GM12865 (cell line): Measurements from ENCODE around the gene MECP2.
A peak's percentile ranks its signal among the peaks of the same experiment; 100 is the strongest.
"Not testable (repeated sequence)": the region's sequence is repeated elsewhere in the genome, so short reads cannot be mapped to it uniquely, and the experiment has no call there.

Experiments
- DNase-seq: peaks from one replicate; pipeline ENCODE4 v3.0.0; 2010; ENCODE audit warnings: low read depth
- H3K4me3 ChIP-seq: 2 replicates; pipeline ENCODE4 v1.5.1; 2011; ENCODE audit warnings: mild to moderate bottlenecking, low read depth, low read length, control low read depth
- TF ChIP-seq, protein P1 (sequence below): IDR thresholded peaks from 2 replicates; pipeline ENCODE4 v1.5.1; 2011; ENCODE audit warnings: low read length, control low read depth, low read depth, inconsistent platforms; ENCODE audit not compliant: insufficient read depth; ENCODE audit errors: missing control alignments

Gene MECP2

DNA sequence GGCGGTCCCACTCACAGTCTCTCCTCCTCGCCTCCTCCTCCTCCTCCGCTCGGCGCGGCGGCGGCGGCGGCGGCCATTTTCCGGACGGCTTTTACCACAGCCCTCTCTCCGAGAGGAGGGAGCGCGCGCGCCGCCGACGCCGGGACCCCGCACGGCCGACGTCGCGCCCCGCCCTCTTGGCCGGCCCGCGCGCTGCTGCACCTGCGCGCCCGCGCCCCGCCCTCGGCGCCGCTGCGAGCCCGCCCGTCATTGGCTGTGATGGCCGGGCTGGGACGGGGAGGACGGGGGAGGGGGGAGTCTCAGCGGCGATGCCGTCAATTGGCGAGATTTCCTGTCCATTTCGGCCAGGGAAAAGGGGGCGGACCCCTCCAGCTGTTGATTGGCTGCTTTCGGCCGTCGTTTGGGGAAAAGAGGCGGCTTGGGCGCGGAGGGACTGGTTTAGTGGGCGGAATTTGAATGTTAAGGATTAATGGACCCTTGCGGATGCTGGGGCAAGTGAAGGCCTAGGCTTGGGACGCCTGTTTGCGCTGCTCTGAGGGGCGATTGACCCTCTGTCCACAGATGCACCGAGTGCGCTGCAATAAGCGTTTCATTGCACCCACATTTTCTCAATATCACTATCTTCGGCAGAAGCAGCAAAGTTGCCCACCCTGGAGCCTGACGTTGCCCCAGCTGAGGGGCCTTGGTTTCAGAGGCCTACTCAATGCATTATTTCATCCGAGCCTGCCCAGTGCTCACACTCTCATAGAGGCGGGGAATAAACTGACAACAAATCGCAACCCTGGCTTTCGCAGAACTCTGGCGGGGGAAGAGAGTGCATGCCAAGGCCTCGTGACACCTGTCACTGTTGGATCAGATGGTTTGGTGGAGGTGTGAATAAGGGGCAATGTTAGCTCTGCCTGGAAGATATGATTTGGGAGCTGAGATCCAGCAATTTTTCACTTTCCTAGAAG, at the start of gene MECP2:
Gene MECP2, minus strand, starts transcription at position 129 of the 953 bp plus-strand sequence.
- peak within 1 kb of the TSS; percentile 84 for H3K4me3 ChIP-seq
- DNase-seq = peak; percentile 95
- TF ChIP-seq, protein P1, sequence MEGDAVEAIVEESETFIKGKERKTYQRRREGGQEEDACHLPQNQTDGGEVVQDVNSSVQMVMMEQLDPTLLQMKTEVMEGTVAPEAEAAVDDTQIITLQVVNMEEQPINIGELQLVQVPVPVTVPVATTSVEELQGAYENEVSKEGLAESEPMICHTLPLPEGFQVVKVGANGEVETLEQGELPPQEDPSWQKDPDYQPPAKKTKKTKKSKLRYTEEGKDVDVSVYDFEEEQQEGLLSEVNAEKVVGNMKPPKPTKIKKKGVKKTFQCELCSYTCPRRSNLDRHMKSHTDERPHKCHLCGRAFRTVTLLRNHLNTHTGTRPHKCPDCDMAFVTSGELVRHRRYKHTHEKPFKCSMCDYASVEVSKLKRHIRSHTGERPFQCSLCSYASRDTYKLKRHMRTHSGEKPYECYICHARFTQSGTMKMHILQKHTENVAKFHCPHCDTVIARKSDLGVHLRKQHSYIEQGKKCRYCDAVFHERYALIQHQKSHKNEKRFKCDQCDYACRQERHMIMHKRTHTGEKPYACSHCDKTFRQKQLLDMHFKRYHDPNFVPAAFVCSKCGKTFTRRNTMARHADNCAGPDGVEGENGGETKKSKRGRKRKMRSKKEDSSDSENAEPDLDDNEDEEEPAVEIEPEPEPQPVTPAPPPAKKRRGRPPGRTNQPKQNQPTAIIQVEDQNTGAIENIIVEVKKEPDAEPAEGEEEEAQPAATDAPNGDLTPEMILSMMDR = no peak

DNA sequence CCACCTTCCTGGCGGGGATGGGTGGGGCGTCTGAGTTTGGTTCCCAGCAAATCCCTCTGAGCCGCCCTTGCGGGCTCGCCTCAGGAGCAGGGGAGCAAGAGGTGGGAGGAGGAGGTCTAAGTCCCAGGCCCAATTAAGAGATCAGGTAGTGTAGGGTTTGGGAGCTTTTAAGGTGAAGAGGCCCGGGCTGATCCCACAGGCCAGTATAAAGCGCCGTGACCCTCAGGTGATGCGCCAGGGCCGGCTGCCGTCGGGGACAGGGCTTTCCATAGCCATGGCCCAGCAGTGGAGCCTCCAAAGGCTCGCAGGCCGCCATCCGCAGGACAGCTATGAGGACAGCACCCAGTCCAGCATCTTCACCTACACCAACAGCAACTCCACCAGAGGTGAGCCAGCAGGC, 46.5 kb upstream of the MECP2 start, which contains the start of gene OPN1LW:
Gene OPN1LW, plus strand, starts transcription at position 234 of the 400 bp plus-strand sequence. Its CDS starts 41 bp downstream, at position 275.
- not testable (repeated sequence) for H3K4me3 ChIP-seq, DNase-seq

DNA sequence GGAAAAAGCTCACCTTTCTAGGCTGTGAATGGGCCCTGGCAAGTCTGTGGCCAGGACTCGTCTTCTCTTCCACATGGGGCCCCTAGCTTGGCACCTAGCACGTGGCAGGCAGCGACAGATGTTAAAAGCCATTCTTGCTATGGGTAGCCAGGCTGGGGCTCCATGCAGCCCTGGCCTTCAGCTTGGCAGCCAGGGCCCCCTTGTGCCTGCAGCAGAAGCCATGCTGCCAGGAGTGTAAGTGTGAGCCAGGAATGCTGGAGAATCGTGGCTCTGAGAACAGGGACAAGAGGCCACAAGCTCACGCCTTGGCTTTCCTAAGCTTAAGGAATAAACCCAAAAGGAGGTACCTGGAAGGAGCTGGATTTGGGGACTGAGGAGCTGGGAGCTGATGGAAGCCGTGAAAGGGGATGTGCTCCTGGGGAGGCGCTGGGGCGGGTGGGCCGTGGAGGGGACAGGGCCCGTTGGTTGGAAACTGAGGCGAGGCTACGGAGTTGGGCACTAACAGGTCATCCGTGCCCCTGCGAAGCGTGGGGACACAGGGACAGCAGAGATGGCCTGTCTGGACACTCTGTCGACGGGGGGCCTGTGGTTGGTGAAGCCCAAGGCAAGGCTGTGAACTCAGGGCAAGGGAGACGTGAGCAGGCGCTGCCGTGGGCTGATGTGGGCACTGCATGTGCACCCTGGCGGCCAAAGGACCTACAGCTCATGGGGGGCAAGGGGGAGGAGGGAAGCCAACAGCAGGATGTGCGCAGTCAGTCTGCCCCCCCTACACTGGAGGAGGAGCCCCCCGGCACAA, 45.6 kb upstream of the MECP2 start:
- TF ChIP-seq, protein P1 = no peak
- no peak for DNase-seq
- H3K4me3 ChIP-seq = no peak overlapping the region

DNA sequence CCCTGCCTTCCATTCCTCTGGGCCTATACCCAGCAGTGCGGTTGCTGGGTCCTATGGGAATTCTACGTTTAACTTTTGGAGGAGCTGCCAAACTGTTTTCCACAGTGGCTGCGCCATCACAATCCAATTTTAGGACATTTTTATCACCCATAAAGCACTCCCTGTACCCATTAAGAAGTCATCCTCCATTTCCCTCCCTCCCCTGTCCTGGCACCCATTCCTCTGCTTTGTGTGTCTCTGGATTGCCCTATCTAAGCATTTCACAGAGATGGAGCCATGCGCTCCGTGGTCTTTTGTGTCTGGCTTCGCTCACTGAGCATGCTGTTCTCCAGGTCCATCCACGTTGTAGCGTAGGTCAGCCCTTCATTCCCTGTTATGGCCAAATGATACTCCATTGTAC, 44.9 kb upstream of the MECP2 start:
- no peak overlapping the region for H3K4me3 ChIP-seq
- TF ChIP-seq, protein P1 = no peak
- DNase-seq = no peak

DNA sequence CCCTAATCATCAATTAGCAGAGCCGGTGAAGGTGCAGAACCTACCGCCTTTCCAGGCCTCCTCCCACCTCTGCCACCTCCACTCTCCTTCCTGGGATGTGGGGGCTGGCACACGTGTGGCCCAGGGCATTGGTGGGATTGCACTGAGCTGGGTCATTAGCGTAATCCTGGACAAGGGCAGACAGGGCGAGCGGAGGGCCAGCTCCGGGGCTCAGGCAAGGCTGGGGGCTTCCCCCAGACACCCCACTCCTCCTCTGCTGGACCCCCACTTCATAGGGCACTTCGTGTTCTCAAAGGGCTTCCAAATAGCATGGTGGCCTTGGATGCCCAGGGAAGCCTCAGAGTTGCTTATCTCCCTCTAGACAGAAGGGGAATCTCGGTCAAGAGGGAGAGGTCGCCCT, 43.2 kb upstream of the MECP2 start:
- H3K4me3 ChIP-seq = no peak overlapping the region
- no peak for DNase-seq
- TF ChIP-seq, protein P1 = no peak

DNA sequence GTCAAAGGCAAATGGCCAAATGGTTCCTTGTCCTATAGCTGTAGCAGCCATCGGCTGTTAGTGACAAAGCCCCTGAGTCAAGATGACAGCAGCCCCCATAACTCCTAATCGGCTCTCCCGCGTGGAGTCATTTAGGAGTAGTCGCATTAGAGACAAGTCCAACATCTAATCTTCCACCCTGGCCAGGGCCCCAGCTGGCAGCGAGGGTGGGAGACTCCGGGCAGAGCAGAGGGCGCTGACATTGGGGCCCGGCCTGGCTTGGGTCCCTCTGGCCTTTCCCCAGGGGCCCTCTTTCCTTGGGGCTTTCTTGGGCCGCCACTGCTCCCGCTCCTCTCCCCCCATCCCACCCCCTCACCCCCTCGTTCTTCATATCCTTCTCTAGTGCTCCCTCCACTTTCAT, 42.7 kb upstream of the MECP2 start:
- TF ChIP-seq, protein P1 = no peak
- no peak for DNase-seq
- H3K4me3 ChIP-seq = no peak overlapping the region

DNA sequence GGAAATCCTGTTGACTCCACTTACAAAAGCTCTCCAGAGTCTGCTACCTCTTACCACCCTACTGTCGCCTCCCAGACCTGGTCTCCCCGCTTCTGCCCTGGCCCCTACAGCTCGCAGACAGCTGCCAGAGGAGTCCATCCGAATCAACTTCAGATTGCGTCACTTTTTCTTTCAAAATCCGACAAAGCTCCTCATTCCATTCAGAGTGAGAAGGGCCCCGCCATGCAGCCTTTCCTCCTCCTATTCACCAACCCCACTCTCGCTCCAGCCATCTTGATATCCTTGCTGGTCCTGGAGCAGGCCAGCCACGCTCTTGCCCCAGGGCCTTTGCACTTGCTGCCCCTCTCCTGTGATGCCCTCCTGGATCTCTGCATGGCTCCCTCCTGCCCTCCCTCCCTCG, 41.3 kb upstream of the MECP2 start:
- TF ChIP-seq, protein P1 = no peak
- no peak for DNase-seq
- H3K4me3 ChIP-seq = no peak overlapping the region
